ENCODE results near the gene RGS10. TPM values are rescaled to one million over a fixed set of nuclear protein-coding genes. Genes with fewer than 3 reads are reported as not detected.

Gene RGS10
- total RNA-seq, 4 donors from 2014 or later: 21.4 to 97.6 (median 35.5) TPM

GRCh38 chr10:119462773-119463172, 79.7 kb downstream of the RGS10 start:
- no peak for DNase-seq
- no peaks in the 10 kb centered on the region for H3K36me3 ChIP-seq
- no peak overlapping the region for H3K27ac ChIP-seq
- no peaks in the 10 kb centered on the region for H3K27me3 ChIP-seq
- 92% methylated on average over 4 of the region's 4 CpGs for WGBS, 2 donors
- H3K9me3 ChIP-seq: no peaks in the 10 kb centered on the region
- TF ChIP-seq CTCF (IDR thresholded peaks at IDR 0.05): no peak
- no peak for TF ChIP-seq POLR2A (IDR thresholded peaks at IDR 0.05)
- intact Hi-C loops (cut with DNase I): no loop called here
- peaks cover 6 to 17% of the 10 kb centered on the region in 2 donors for H3K4me1 ChIP-seq
- no peak overlapping the region for H3K4me3 ChIP-seq (replicated peaks in 1 of 3)

- intact Hi-C loops (cut with DNase I): no loop called here
- DNase-seq: no peak
Measured at GRCh38 chr10:119461923-119462322, 80.6 kb downstream of the RGS10 start.

DNA sequence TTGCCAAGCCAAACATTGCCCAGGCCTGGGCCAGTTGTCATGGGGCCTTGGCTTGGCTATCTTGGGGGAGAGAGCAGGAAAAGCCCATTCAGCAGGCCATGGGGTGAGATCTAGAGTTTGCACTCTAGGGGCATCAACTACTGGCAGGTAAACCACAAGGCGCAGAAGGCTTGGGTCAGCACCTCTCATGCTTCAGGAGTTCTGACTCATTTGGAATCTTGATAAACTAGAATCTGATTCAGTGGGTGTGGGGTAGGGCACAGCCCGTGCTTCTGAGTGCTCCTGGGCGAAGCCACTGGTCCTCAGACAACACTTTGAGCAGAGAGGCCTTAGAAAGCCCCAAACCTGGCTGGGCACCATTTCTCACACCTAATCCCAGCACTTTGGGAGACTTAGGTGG, 81.1 kb downstream of the RGS10 start:
- 20 to 32% methylated on average over 1 to 3 of the region's 3 CpGs for WGBS, 2 donors
- Histone ChIP-seq H3K9me3 (no peaks in the 10 kb centered on the region), H3K27me3 (no peaks in the 10 kb centered on the region), H3K4me3 (replicated peaks in 1 of 3) (no peak overlapping the region), H3K36me3 (no peaks in the 10 kb centered on the region), H3K27ac (peak overlapping the region; percentile 50 to 80 (median 76)), H3K4me1 (peaks cover 6 to 17% of the 10 kb centered on the region in 2 donors)
- intact Hi-C loops (cut with DNase I): no loop called here
- DNase-seq: peak; percentile 91 to 92
- TF ChIP-seq POLR2A (IDR thresholded peaks at IDR 0.05) (no peak), CTCF (IDR thresholded peaks at IDR 0.05) (peak in 3 of 6 experiments; percentile 17 to 47 (median 34))

More at GRCh38 chr10:119461923-119462322, 80.6 kb downstream of the RGS10 start:
- 87 to 95% methylated on average over 2 of the region's 2 CpGs for WGBS, 2 donors
- H3K27ac ChIP-seq: peak overlapping the region; percentile 40 to 76 (median 49)
- no peaks in the 10 kb centered on the region for H3K9me3 ChIP-seq
- H3K4me3 ChIP-seq (replicated peaks in 1 of 3): no peak overlapping the region
- no peaks in the 10 kb centered on the region for H3K27me3 ChIP-seq
- no peak for TF ChIP-seq CTCF (IDR thresholded peaks at IDR 0.05)
- TF ChIP-seq POLR2A (IDR thresholded peaks at IDR 0.05): no peak
- H3K4me1 ChIP-seq: peaks cover 6 to 17% of the 10 kb centered on the region in 2 donors
- H3K36me3 ChIP-seq: no peaks in the 10 kb centered on the region

DNA sequence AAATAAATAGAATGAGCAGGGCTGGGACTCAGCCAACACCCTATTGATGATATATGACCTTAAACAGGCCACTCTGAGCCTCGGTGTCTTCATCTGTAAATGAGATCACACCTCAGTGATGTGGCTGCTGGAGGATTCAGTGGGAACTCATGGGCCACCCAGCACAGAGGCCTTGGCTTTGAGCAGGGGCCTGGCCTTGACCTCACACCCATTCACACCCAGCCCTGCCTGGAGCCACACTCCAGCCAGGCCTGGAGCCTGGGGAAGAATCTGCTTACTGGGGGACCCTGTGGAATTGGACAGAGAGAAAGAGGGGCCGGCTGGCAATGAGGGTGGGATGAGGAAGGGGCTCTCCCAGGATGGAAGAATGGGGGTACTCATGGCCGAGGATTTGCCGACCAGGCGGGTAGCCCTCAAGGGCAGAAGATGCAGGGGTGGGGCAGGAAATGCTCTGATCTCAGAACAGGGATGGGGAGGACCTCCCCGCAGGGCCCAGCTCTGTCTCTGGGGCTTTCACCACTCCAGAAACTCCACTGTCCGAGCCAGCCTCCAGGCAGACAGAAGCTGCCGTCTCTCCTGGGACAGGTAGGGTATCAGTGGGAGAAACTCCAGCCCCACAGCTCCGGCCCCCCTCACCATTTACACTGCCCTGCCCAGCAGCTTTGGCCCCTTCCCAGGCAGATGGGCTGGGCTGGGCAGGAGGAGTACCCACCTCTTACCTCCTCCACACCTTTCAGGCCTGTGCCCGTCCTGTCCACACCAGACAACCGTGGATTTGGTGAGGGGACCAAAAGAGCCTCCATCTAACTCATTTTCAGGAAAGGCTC, 81.9 kb downstream of the RGS10 start:
- Histone ChIP-seq H3K27me3 (no peaks in the 10 kb centered on the region), H3K4me3 (replicated peaks in 1 of 3) (no peak overlapping the region), H3K4me1 (peaks cover 6 to 17% of the 10 kb centered on the region in 2 donors), H3K27ac (peak overlapping the region; percentile 50 to 80 (median 76)), H3K9me3 (no peaks in the 10 kb centered on the region), H3K36me3 (no peaks in the 10 kb centered on the region)
- no peak for TF ChIP-seq POLR2A (IDR thresholded peaks at IDR 0.05)
- no peak for TF ChIP-seq CTCF (IDR thresholded peaks at IDR 0.05)
- intact Hi-C loops (cut with DNase I): no loop called here
- DNase-seq: no peak
- WGBS, 2 donors: 85 to 88% methylated on average over 9 to 10 of the region's 11 CpGs

DNA sequence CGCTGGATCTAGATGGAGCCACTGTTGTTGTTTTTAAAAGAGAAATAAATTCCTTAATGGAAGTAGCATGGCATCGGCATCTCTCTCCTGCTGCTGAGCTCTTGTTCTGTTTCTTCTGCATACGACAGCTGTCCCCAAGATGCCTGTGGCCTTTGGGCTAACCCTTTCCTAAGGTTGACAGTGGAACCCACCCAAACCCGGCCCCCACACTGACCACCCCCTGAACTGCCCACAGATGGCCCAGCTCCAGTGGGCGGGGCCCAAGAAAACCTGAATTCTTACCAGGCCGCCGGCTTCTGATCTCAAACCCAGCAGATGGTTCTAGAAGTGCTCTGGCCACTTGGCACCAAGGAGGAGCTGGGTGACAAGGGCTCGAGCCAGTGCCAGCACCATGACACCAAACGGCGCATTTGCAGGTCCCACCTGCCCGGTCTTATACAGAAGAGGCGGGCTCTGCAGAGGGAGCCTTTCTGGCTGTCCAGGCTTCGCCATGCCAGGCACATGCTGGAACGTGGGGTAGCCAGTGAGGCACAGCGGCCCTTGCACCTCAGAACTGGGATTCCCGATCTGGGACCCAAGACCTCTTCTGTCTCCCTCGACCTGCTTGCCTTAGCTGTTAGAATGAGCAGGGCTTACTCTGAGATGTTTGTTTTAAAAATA, 82.7 kb downstream of the RGS10 start:
- no peaks in the 10 kb centered on the region for H3K9me3 ChIP-seq
- no peak overlapping the region for H3K27ac ChIP-seq
- no peak overlapping the region for H3K4me3 ChIP-seq (replicated peaks in 1 of 3)
- WGBS, 2 donors: 87 to 95% methylated on average over 11 to 14 of the region's 17 CpGs
- TF ChIP-seq CTCF (IDR thresholded peaks at IDR 0.05) (no peak), POLR2A (IDR thresholded peaks at IDR 0.05) (no peak)
- no peaks in the 10 kb centered on the region for H3K27me3 ChIP-seq
- DNase-seq: no peak
- no peaks in the 10 kb centered on the region for H3K36me3 ChIP-seq
- peaks cover 6 to 17% of the 10 kb centered on the region in 2 donors for H3K4me1 ChIP-seq
- intact Hi-C loops (cut with DNase I): no loop called here
